DMS79 (cell line): ENCODE measurements around the gene MMP14.
A peak's percentile ranks its signal among the peaks of the same experiment; 100 is the strongest.

Experiments
- DNase-seq: peaks from one replicate; lab custom pipeline; 2025; lab: John Stamatoyannopoulos, UW

Gene MMP14

DNA sequence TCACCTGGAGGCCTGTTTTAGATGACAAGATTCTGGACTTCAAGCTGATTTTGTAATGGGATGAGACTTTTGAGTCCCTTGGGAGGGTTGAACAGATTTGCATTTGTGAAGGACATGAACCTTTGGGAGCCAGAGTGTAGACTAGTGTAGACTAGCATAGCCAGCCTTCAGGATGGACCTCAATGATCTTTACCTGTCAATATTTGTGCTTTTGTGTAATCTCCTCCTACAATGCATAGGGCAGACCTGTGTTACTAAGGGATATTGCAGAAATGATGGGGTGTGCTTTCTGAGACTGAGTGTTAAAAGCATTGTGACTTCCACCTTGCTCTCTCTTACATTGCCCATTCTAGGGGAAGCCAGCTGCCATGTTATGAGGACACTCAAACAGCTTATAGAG is 25.3 kb downstream of the MMP14 start:
- no peak for DNase-seq

DNA sequence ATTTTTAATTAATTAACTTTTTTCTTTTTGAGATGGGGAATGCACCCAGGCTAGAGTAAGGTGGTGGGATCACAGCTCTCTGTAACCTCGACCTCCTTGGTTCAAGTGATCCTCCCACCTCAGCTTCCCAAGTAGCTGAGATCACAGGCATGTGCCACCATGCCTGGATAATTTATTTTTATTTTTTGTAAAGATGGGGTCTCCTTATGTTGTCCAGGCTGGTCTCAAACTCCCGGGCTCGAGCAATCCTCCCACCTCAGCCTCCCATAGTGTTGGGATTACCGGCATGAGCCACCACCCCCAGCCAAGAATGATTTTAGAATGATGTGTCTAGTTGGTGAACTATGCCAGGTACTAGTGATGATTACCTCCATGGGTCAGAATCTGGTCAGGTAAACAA is 28.6 kb downstream of the MMP14 start:
- no peak for DNase-seq

DNA sequence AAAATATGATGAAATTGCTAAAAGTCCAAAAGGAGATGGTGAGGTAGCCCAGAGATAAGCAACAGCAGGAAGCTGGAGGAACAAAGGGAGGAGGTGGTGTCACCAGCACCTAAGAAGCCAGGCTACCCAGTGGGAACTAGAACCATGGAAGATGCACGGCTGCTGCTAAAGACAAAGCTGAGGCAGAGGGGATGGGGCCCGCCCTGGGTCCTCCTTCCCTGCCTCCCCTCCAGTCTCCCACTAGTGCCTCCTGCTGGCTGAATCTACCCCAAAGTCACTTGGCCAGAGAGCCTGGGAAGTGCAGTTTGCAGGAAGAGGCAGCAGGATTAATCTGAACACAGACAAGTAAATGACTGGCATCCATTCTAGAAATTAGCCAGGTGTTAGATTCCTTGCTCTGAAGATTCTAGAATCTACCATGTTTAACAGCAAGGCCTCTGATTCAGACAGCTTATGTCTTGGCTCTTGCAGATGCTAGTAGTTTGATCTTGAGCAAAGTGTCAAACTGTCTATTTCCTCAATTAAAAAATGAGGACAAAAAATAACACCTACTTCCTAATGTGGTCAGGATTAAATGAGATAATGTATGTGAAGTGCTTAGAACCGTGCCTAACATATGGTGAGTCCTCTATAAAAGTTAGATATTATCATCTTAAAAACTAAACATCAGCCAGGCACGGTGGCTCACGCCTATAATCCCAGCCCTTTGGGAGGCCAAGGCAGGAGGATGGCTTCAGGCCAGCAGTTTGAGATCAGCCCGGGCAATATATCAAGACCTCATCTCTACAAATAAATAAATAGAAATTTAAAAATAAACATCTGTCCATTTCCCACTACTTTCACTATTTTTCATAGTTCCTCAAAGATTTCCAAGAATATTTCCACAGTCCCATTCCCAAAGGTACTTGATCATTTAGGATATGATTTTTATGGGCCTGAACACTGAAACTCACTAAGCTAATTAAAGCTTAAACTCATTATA is 29.3 kb downstream of the MMP14 start:
- DNase-seq = no peak

DNA sequence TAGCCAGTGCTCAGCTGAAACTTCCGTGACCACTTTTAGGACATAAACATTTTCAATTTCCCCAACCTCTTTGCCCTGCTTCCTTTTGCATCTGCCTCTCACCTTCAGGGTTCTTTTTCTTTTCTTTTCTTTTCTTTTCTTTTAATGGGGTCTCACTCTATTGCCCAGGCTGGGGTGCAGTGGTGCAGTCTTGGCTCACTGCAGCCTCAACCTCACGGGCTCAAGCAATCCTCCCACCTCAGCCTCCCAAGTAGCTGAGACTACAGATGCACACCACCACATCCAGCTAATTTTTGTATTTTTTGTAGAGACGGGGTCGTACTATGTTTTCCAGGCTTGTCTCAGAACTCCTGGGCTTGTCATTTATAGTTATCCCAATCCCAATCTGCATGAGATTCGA is 30.5 kb downstream of the MMP14 start:
- no peak for DNase-seq

- no peak for DNase-seq
Measured at GRCh38 chr14:22870811-22871223, 34.4 kb downstream of the MMP14 start.

- peak; percentile 74 for DNase-seq
Measured at GRCh38 chr14:22871224-22872032, 35.0 kb downstream of the MMP14 start, which contains the start of gene LRP10. Gene LRP10, plus strand, starts transcription at chr14:22871740. Its CDS starts 564 bp downstream, at chr14:22872304.

DNA sequence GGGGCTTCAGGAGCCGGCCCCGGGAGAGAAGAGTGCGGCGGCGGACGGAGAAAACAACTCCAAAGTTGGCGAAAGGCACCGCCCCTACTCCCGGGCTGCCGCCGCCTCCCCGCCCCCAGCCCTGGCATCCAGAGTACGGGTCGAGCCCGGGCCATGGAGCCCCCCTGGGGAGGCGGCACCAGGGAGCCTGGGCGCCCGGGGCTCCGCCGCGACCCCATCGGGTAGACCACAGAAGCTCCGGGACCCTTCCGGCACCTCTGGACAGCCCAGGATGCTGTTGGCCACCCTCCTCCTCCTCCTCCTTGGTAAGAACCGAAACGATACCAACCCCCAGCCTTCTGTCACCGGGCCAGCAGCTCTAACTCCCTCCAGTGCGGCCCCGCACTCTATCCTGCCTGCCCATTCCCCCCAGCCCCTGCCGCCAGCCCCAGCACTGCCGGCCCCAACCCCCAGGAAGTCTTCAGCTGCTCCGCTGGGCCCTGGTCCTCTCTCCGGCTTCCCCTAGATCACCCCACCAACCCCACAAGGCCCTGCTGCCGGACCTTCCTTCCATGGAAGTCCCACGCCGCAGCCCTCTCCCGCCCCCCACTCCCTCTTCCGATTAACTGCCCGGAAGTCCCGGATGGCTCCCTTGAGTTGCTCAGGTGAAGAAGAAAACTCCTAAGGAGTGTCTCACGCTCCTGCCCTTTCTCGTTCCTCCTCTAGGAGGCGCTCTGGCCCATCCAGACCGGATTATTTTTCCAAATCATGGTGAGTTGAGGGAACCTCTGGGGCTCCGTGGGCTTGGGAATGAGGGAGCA is 35.8 kb downstream of the MMP14 start:
- DNase-seq = peak; percentile 83

- DNase-seq = no peak
Measured at GRCh38 chr14:22872833-22873520, 36.6 kb downstream of the MMP14 start.

DNA sequence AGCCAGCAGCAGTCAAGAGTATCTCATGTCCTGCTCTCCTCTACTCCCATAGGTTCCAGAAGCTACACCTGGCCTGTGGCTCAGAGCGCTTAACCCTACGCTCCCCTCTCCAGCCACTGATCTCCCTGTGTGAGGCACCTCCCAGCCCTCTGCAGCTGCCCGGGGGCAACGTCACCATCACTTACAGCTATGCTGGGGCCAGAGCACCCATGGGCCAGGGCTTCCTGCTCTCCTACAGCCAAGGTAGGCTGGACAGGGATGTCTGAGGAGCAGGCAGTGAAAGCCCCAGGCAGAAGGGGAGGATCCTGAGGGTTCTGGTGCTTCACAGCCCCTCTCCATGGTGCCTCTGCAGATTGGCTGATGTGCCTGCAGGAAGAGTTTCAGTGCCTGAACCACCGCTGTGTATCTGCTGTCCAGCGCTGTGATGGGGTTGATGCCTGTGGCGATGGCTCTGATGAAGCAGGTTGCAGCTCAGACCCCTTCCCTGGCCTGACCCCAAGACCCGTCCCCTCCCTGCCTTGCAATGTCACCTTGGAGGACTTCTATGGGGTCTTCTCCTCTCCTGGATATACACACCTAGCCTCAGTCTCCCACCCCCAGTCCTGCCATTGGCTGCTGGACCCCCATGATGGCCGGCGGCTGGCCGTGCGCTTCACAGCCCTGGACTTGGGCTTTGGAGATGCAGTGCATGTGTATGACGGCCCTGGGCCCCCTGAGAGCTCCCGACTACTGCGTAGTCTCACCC is 38.8 kb downstream of the MMP14 start:
- no peak for DNase-seq

- no peak for DNase-seq
Measured at GRCh38 chr14:22875748-22876319, 39.4 kb downstream of the MMP14 start.

GRCh38 chr14:22877000-22877501 is 40.7 kb downstream of the MMP14 start:
- no peak for DNase-seq

DNA sequence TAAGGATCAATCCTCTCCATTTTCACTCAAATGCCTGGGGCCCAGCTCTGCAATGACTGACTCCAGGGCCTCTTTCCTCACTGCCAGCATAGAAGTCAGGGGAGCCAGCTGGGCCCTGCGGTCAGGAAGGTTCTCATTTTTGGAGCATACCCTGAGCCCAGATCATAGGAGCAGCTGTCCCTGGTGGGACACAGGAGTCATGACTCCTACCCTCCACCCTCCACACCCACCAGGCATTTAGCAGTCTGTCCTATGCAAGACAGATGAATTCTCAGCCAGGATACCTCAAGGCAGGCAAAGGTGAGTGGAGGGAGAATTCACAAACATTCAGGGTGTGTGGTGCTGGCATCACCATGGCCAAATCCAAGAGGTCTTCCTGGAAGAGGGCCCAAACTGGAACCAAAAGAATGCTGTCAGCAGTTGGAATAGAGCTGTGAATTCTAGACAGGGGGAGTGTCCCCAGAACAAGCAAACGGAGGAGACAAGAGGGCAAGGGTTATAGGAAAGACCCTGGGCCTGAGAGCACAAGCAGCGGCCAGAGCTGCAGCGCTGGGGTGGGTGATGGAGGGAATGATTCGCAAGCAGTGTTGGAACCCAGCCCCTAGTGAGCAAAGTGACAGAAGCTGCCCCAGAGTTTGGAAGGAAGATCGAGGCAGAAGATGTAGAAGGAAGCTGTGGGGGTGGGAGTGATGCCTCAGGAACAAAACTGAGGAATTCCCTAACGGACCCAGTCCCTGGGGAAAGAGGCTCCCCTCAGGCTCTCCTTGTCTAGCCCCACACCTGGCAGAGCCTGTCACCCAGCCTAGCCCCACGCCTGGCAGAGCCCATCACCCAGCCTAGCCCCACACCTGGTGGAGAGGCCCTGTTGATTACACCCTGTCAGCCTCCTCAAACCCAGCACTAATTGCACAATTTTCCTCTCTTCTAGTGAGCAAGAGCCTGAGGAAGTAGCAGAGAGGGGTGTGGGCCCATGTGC is 42.2 kb downstream of the MMP14 start:
- no peak for DNase-seq

DNA sequence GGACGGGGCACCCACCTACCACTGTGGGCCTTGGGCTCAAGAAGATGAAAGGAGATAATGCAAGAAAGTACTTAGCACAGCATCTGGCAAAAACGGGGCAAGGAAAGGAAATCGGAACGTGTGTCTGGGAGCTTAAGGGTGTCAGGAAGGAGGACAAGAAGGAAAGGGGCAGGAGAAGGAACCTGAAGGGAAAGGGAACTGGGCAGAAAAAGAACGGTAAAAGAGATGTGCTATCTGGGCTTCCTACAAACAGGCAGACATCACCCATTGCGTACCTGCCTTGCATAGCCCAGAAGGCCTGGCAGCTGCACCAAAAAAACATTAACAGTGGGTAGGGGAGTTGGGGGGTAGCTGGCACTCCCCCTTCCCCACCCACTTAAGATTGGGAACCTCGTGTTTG is 45.7 kb downstream of the MMP14 start:
- no peak for DNase-seq

DNA sequence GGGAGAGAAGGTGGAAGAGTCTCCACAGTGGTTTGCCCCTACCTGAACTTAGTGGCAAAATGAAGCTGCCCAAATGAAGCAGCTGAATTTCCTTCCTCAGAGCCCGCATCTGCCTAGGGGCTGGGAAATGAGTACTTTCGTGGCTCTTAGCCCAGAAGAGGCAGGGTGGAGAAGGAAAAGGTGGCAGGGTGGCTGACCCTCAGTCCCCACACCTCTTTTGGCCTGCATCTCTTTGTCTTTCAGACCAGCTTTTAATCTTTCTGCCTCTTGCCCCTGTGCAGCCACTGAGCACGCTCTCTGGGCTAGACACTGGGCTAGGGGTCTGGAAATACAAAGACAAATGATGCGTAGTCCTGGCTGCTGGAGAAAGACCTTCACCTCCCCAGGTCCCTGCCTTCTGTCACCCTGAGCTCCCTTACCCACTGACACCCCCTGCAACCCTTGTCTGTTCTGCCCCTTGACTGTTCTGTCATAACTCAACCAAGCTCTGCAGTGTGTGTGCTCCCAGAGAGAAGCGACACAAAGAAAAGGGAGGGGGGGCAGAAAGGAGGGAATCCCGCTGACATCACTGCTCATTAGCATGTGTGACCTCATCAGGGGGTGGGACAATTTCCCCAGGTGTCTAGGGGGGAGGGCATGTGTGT is 46.3 kb downstream of the MMP14 start:
- DNase-seq = peak; percentile 89

DNA sequence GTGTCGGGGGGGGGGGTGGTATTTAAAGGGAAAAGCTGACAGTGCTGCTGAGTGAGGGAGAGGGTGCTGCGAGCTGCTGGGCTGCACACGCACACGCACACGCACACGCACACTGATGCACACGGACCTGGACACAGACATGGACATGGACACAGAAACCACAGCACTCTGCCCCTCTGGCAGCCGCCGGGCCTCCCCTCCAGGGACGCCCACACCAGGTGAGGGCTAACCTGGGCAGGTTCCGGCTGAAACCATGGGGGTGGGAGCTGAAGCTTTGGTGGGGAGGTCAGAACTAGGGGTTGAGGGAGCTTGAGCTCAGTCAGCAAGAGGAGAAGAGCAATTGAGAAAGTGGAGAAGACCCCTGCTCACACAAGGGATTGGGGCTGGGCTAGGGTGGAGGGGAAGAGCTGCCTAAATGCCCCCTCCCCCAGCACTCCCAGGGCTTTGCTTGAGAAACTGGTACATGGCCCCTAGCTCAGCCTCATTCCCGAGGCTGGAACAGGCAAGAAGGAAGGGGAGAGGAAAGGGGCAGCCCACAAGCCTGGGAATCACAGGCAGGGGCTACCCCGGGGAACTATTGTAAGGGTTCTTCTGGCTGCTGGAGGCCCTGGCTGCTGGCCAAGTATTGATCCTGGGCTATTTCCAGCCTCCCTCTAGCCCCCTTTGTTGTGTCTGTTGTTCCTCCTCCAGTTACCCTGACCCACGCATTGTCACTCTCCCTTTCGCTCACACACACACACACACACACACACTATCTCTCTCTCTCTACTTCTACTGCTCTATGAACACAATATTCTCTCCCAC is 47.0 kb downstream of the MMP14 start, which contains the start of gene REM2:
REM2 (plus strand) TSS at position 50 of the 804 bp plus-strand sequence; CDS start at position 116, 66 bp downstream.
- DNase-seq = peak; percentile 37

- DNase-seq = no peak
Measured at GRCh38 chr14:22884076-22884737, 47.8 kb downstream of the MMP14 start.
